ENCODE data around the gene ERVW-1. TPM values are rescaled to one million over a fixed set of nuclear protein-coding genes. Genes with fewer than 3 reads are reported as not detected.
"Not testable (repeated sequence)": the region's sequence is repeated elsewhere in the genome, so short reads cannot be mapped to it uniquely, and the experiment has no call there.

The ERVW-1 gene
- polyA plus RNA-seq, 1 donor from 2014 or later: 0.06 TPM

GRCh38 chr7:92456236-92456635 is 21.5 kb downstream of the ERVW-1 start:
- H3K4me3 Mint-ChIP-seq: no peak overlapping the region
- H3K27ac Mint-ChIP-seq: no peak overlapping the region
- no peaks in the 10 kb centered on the region for H3K4me1 Mint-ChIP-seq
- H3K27me3 Mint-ChIP-seq: no peaks in the 10 kb centered on the region
- H3K36me3 Mint-ChIP-seq: peaks cover 3% of the 10 kb centered on the region
- no peaks in the 10 kb centered on the region for H3K9me3 Mint-ChIP-seq

DNA sequence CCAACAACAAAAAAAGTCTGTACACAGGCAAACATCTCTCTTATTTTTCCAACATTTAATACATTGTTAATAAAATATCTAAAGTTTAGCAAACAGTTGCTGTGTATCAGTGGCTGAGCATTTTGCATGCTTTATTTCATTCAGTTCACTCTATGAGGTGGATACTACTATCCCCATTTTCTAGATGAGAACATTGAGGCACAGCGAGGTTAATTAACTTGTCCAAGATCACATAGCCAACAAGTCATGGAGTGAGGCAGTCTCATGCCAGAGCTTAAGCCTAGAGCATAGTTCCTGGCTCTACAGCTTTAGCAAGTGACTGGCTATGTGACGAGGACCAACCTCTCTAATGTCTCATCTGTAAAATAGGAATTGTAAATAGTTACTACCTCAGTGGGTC is 26.1 kb downstream of the ERVW-1 start:
- no peak overlapping the region for H3K4me3 Mint-ChIP-seq
- peaks cover 5 to 10% (median 7%) of the 10 kb centered on the region in 3 donors for H3K4me1 Mint-ChIP-seq
- H3K9me3 Mint-ChIP-seq: no peaks in the 10 kb centered on the region
- no peak overlapping the region for H3K27ac Mint-ChIP-seq
- peaks cover 7% of the 10 kb centered on the region for H3K36me3 Mint-ChIP-seq
- no peaks in the 10 kb centered on the region for H3K27me3 Mint-ChIP-seq

GRCh38 chr7:92448205-92448747 is 29.5 kb downstream of the ERVW-1 start:
- H3K27me3 Mint-ChIP-seq: no peaks in the 10 kb centered on the region
- H3K36me3 Mint-ChIP-seq: peaks cover 5% of the 10 kb centered on the region
- H3K4me1 Mint-ChIP-seq: peaks cover 7 to 10% (median 8%) of the 10 kb centered on the region in 3 donors
- H3K27ac Mint-ChIP-seq: peak overlapping the region; percentile 96 to 98 (median 98)
- H3K4me3 Mint-ChIP-seq: peak overlapping the region; percentile 84 to 100 (median 97)
- H3K9me3 Mint-ChIP-seq: no peaks in the 10 kb centered on the region

GRCh38 chr7:92447345-92448204 is 30.2 kb downstream of the ERVW-1 start, which contains the start of gene GATAD1:
Gene GATAD1 (plus strand): TSS chr7:92447482. CDS start chr7:92447730, 248 bp downstream.
- no peaks in the 10 kb centered on the region for H3K27me3 Mint-ChIP-seq
- peak within 1 kb of the TSS; percentile 96 to 98 (median 98) for H3K27ac Mint-ChIP-seq
- peaks cover 7 to 10% (median 10%) of the 10 kb centered on the region in 3 donors for H3K4me1 Mint-ChIP-seq
- peaks cover 0 to 2% (median 0%) of the 10 kb centered on the region in 3 donors for H3K9me3 Mint-ChIP-seq
- peaks cover 5% of the 10 kb centered on the region for H3K36me3 Mint-ChIP-seq
- peak within 1 kb of the TSS; percentile 84 to 100 (median 97) for H3K4me3 Mint-ChIP-seq

GRCh38 chr7:92446869-92447344 is 30.8 kb downstream of the ERVW-1 start:
- H3K27ac Mint-ChIP-seq: peak overlapping the region; percentile 96 to 98 (median 98)
- H3K36me3 Mint-ChIP-seq: peaks cover 5% of the 10 kb centered on the region
- H3K27me3 Mint-ChIP-seq: no peaks in the 10 kb centered on the region
- H3K4me1 Mint-ChIP-seq: peaks cover 8 to 10% (median 10%) of the 10 kb centered on the region in 3 donors
- H3K4me3 Mint-ChIP-seq: peak overlapping the region; percentile 84 to 100 (median 94)
- H3K9me3 Mint-ChIP-seq: peaks cover 0 to 2% (median 0%) of the 10 kb centered on the region in 3 donors

DNA sequence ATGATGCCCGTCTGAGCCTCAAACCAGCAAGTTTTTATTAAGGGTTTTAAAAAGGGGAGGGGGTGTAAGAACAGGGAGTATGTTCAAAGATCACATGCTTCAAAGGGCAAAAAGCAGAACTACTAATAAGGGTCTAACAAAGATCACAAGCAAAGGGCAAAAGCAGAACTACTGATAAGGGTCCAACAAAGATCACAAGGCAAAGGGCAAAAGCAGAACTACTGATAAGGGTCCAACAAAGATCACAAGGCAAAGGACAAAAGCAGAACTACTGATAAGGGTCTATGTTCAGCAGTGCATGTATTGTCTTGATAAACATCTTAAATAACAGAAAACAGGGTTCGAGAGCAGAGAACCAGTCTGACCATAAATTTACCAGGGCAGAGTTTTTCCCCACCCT is 35.0 kb downstream of the ERVW-1 start:
- not testable (repeated sequence) for H3K27ac Mint-ChIP-seq, H3K27me3 Mint-ChIP-seq, H3K9me3 Mint-ChIP-seq, H3K4me1 Mint-ChIP-seq, H3K36me3 Mint-ChIP-seq
- peak overlapping the region in 1 of 4 donors; percentile 57 for H3K4me3 Mint-ChIP-seq

DNA sequence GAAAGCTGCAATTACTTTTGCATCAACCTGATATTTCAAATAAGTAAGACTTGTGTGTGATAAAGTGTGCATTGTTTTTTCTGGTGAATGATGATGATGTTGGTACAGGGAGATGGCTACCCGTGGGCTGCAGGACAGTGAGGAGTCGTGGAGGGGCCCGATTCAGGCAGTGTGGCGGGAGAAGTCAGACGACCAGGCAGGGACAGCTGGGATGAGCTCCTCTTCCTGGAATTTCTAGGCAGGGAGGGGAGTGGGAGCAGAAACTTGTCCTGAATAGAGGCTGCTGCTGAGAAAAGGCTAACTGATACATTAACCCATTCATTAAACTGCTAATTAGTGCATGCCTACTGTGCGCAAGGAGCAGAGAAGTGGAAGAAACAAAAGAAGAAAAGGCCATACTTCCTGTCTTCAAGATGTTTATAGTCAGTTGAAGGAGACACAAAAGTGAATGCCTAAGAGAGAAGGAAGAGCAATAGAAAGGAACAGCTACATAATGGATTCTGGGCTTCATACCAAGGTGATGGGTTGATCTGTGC is 39.7 kb downstream of the ERVW-1 start:
- Mint-ChIP-seq H3K36me3 (no peaks in the 10 kb centered on the region), H3K4me3 (no peak overlapping the region), H3K4me1 (peaks cover 0 to 4% (median 1%) of the 10 kb centered on the region in 3 donors), H3K27ac (no peak overlapping the region), H3K9me3 (peaks cover 0 to 2% (median 0%) of the 10 kb centered on the region in 3 donors), H3K27me3 (no peaks in the 10 kb centered on the region)

GRCh38 chr7:92436612-92437445 is 40.9 kb downstream of the ERVW-1 start:
- Mint-ChIP-seq H3K4me1 (peaks cover 0 to 2% (median 0%) of the 10 kb centered on the region in 3 donors), H3K4me3 (no peak overlapping the region), H3K27me3 (no peaks in the 10 kb centered on the region), H3K36me3 (no peaks in the 10 kb centered on the region), H3K27ac (no peak overlapping the region), H3K9me3 (no peaks in the 10 kb centered on the region)

DNA sequence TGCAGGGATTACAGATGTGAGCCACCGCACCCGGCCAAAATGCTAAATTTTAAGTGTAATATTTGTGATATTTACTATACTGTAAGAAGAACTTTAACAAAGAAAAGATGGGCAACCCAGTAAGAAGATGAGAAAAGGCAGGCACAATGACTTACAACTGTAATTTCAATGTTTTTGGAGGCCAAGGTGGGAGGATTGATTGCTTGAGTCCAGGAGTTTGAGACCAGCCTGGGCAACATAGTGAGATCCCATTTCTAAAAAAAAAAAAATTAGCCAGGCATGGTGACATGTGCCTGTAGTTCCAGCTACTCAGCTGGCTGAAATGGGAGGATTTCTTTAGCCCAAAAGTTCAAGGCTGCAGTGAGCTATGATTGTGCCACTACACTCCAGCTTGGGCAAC is 42.2 kb downstream of the ERVW-1 start:
- H3K9me3 Mint-ChIP-seq: no peaks in the 10 kb centered on the region
- no peak overlapping the region for H3K27ac Mint-ChIP-seq
- H3K36me3 Mint-ChIP-seq: no peaks in the 10 kb centered on the region
- no peak overlapping the region for H3K4me3 Mint-ChIP-seq
- H3K4me1 Mint-ChIP-seq: peaks cover 0 to under 1% (median 0%) of the 10 kb centered on the region in 3 donors
- no peaks in the 10 kb centered on the region for H3K27me3 Mint-ChIP-seq

DNA sequence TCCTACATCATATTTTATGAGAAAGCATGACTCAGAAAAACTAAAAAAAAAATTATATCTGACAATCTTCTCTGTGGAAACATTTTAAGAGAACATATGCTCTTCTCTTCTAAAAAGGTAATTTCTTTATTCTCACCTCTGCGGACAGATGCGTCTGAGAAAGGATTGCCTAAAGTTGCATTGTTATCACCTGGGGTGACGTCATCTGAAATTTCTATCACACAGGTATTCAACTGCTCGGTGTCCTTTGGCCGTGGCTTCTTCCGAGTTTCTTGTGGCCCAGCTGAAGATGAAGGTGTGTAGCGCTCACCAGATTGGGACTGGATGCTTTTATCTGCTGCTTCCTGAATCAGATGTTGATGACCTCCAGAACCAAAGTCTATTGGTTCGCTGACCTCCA is 44.7 kb downstream of the ERVW-1 start:
- peaks cover 0 to 4% (median 0%) of the 10 kb centered on the region in 3 donors for H3K4me1 Mint-ChIP-seq
- no peak overlapping the region for H3K27ac Mint-ChIP-seq
- H3K4me3 Mint-ChIP-seq: no peak overlapping the region
- peaks cover 0 to 1% (median 0%) of the 10 kb centered on the region in 3 donors for H3K9me3 Mint-ChIP-seq
- no peaks in the 10 kb centered on the region for H3K27me3 Mint-ChIP-seq
- H3K36me3 Mint-ChIP-seq: no peaks in the 10 kb centered on the region

DNA sequence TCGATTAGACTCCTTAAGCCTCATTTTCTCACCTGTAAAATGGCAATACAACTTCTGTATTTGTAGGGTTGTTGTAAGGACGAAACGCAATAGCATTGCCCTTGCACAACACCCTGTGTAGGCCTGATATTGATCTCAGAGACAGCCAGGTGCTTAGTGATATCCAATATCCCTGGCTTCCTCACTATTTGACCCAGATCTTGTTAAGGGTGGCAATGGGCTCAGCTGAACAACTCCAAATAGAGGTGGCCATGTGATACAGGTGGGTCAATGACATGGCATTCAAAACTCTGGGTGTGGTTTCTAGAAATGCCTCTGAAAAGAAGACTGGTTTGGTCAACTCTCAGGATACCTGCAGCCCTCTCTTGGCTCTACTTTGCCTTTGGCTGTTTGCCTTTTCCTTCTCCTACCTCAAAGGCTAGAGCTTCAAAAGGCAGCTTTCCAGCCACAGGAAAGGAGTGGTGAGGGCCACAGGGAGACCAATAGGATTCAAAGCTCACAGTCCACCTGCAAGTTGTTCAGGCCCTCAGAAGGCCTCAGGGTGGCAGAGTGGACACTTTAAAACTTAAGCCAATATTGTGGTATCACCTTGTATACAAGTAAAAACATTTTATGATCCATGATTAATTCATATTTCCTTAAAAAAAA is 45.3 kb downstream of the ERVW-1 start:
- peaks cover 0 to 4% (median 0%) of the 10 kb centered on the region in 3 donors for H3K4me1 Mint-ChIP-seq
- H3K4me3 Mint-ChIP-seq: no peak overlapping the region
- H3K36me3 Mint-ChIP-seq: no peaks in the 10 kb centered on the region
- no peak overlapping the region for H3K27ac Mint-ChIP-seq
- no peaks in the 10 kb centered on the region for H3K27me3 Mint-ChIP-seq
- H3K9me3 Mint-ChIP-seq: peaks cover 0 to 1% (median 0%) of the 10 kb centered on the region in 3 donors

- Mint-ChIP-seq H3K36me3 (no peaks in the 10 kb centered on the region), H3K4me1 (peaks cover 0 to 13% (median 3%) of the 10 kb centered on the region in 3 donors), H3K9me3 (peaks cover 0 to 1% (median 0%) of the 10 kb centered on the region in 3 donors), H3K27ac (no peak overlapping the region), H3K4me3 (no peak overlapping the region), H3K27me3 (peaks cover 1% of the 10 kb centered on the region)
Observed at GRCh38 chr7:92427193-92427592, 50.6 kb downstream of the ERVW-1 start.

DNA sequence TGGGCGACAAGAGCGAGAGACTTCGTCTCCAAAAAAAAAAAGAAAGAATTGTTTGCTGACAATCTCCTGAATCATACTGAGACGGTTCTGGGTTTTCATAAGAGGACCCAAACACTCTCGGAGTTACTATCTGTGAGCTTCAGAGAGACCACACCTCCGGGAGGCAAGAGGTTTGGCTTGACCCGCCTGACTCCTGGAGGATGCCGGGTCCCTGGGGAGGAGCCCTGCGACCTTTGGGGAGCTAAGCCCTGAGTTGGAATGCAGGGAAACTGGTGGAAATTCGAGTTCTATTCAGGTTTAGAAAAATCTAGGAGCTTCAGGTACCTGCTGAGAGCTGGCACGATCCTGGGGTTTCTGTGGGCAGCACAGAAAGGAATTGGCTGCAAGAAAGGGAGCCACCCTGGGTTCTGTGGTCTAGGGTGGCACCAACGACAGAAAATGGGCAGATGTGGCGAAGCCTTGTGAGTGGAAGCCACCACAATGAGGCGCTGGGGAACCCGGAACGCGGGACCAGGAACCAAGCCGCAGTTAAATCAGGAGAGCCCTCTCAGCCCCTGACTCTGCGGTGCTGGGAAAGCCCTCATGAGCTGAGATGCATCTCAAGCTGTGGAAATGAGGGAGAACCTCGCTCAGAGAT is 52.3 kb downstream of the ERVW-1 start:
- Mint-ChIP-seq H3K4me3 (peak overlapping the region in 2 of 4 donors; percentile 23 to 88), H3K4me1 (peaks cover 0 to 13% (median 3%) of the 10 kb centered on the region in 3 donors), H3K9me3 (peaks cover 0 to 1% (median 0%) of the 10 kb centered on the region in 3 donors), H3K27ac (no peak overlapping the region), H3K36me3 (no peaks in the 10 kb centered on the region), H3K27me3 (peaks cover 2% of the 10 kb centered on the region)

All from IgD-negative memory B cell (primary cell).